RWPE1 (cell line): ENCODE data around the gene HACE1.
"Not testable (repeated sequence)": the region's sequence is repeated elsewhere in the genome, so short reads cannot be mapped to it uniquely, and the experiment has no call there.

Experiments used
- CTCF ChIA-PET: fragments of 350-600 bp; sonication (Branson Sonifier 250); formaldehyde crosslinking; extraction: SDS; loops from one replicate; lab custom pipeline; 2021; lab: Yijun Ruan, JAX
- POLR2A ChIA-PET: fragments of 400-600 bp; formaldehyde crosslinking; extraction: SDS; loops from one replicate; lab custom pipeline; 2020; ENCODE audit warnings: antibody characterized with exemption; ENCODE audit not compliant: low non-redundant PET; lab: Yijun Ruan, JAX
- DNase-seq: peaks from one replicate; pipeline ENCODE4 v3.0.0; 2012; ENCODE audit warnings: low spot score
- H3K27ac ChIP-seq: fragments of 450-650 bp; 2 replicates; pipeline ENCODE4 v1.5.1; 2017
- CTCF ChIP-seq: fragments of 450-650 bp; conservative IDR thresholded peaks from 2 replicates; pipeline ENCODE4 v1.5.1; 2017; ENCODE audit warnings: low read depth, mild to moderate bottlenecking

HACE1 gene

GRCh38 chr6:104858642-104859041, 1.1 kb downstream of the HACE1 start:
- ChIA-PET POLR2A (no interaction called here), CTCF (interaction anchor here (0.7 to 1.1 kb wide), 2 partner anchors 10 to 97 kb away, joined by 3 read pairs; no protein-coding TSS in a partner anchor)
- no peak for TF ChIP-seq CTCF
- DNase-seq: peak; percentile 10
- H3K27ac ChIP-seq: no peak overlapping the region

- no peak for TF ChIP-seq CTCF
- H3K27ac ChIP-seq: no peak overlapping the region
- ChIA-PET CTCF (interaction anchor here (0.6 kb wide), 1 partner anchor 10 kb away, joined by 3 read pairs; no protein-coding TSS in a partner anchor), POLR2A (no interaction called here)
- peak; percentile 13 for DNase-seq
These were observed 4.2 kb downstream of the HACE1 start for GRCh38 chr6:104855507-104855906.

- H3K27ac ChIP-seq, POLR2A ChIA-PET, CTCF ChIA-PET, DNase-seq: not testable (repeated sequence)
These were observed 12.0 kb downstream of the HACE1 start for GRCh38 chr6:104847721-104848120.

GRCh38 chr6:104843229-104843628, 16.5 kb downstream of the HACE1 start:
- no peak overlapping the region for H3K27ac ChIP-seq
- ChIA-PET CTCF (no interaction called here), POLR2A (no interaction called here)
- no peak for TF ChIP-seq CTCF
- no peak for DNase-seq

- CTCF ChIA-PET: no interaction called here
These were observed 22.6 kb downstream of the HACE1 start for GRCh38 chr6:104837158-104837557.

GRCh38 chr6:104836479-104837020, 23.2 kb downstream of the HACE1 start:
- DNase-seq, H3K27ac ChIP-seq, POLR2A ChIA-PET, CTCF ChIA-PET: not testable (repeated sequence)

More at GRCh38 chr6:104837158-104837557, 22.6 kb downstream of the HACE1 start:
- no peak overlapping the region for H3K27ac ChIP-seq
- no peak for DNase-seq
- no peak for TF ChIP-seq CTCF
- POLR2A ChIA-PET: no interaction called here

GRCh38 chr6:104835782-104836181, 23.9 kb downstream of the HACE1 start:
- no peak overlapping the region for H3K27ac ChIP-seq
- ChIA-PET CTCF (no interaction called here), POLR2A (no interaction called here)
- no peak for TF ChIP-seq CTCF
- DNase-seq: no peak
